ENCODE data around the gene WDR82.
"Not testable (repeated sequence)": the region's sequence is repeated elsewhere in the genome, so short reads cannot be mapped to it uniquely, and the experiment has no call there.

The WDR82 gene

GRCh38 chr3:52274781-52275180, 3.7 kb downstream of the WDR82 start:
- Histone ChIP-seq H3K36me3 (ENCODE audit: insufficient read depth, low read length) (peaks cover 46% of the 10 kb centered on the region), H3K4me1 (ENCODE audit: insufficient read depth, low read length) (peaks cover 27% of the 10 kb centered on the region)
- not testable (repeated sequence) for H2AFZ ChIP-seq (ENCODE audit: low read depth, low read length); H3K27me3 ChIP-seq (ENCODE audit: insufficient read depth, low read length); H3K9me3 ChIP-seq (ENCODE audit: low read length); H3K4me3 ChIP-seq (ENCODE audit: low read length)

- H3K4me1 ChIP-seq (ENCODE audit: insufficient read depth, low read length) = peaks cover 17% of the 10 kb centered on the region
- H3K4me3 ChIP-seq (ENCODE audit: low read length) = no peak overlapping the region
- H3K9me3 ChIP-seq (ENCODE audit: low read length) = no peaks in the 10 kb centered on the region
- H3K36me3 ChIP-seq (ENCODE audit: insufficient read depth, low read length) = peaks cover 64% of the 10 kb centered on the region
- no peak overlapping the region for H2AFZ ChIP-seq (ENCODE audit: low read depth, low read length)
- H3K27me3 ChIP-seq (ENCODE audit: insufficient read depth, low read length) = no peaks in the 10 kb centered on the region
Measured at GRCh38 chr3:52272831-52273230, 5.6 kb downstream of the WDR82 start.

- not testable (repeated sequence) for H3K4me3 ChIP-seq (ENCODE audit: low read length); H2AFZ ChIP-seq (ENCODE audit: low read depth, low read length); H3K9me3 ChIP-seq (ENCODE audit: low read length); H3K27me3 ChIP-seq (ENCODE audit: insufficient read depth, low read length)
- peaks cover 14% of the 10 kb centered on the region for H3K4me1 ChIP-seq (ENCODE audit: insufficient read depth, low read length)
- peaks cover 70% of the 10 kb centered on the region for H3K36me3 ChIP-seq (ENCODE audit: insufficient read depth, low read length)
Measured at GRCh38 chr3:52272172-52272571, 6.3 kb downstream of the WDR82 start.

- Histone ChIP-seq H3K27me3 (ENCODE audit: insufficient read depth, low read length) (no peaks in the 10 kb centered on the region), H3K9me3 (ENCODE audit: low read length) (no peaks in the 10 kb centered on the region), H3K4me1 (ENCODE audit: insufficient read depth, low read length) (no peaks in the 10 kb centered on the region), H3K36me3 (ENCODE audit: insufficient read depth, low read length) (peaks cover 84% of the 10 kb centered on the region), H2AFZ (ENCODE audit: low read depth, low read length) (no peak overlapping the region), H3K4me3 (ENCODE audit: low read length) (no peak overlapping the region)
Measured at GRCh38 chr3:52270252-52270754, 8.1 kb downstream of the WDR82 start.

GRCh38 chr3:52269776-52270175, 8.7 kb downstream of the WDR82 start:
- H3K36me3 ChIP-seq (ENCODE audit: insufficient read depth, low read length) = peaks cover 86% of the 10 kb centered on the region
- H2AFZ ChIP-seq (ENCODE audit: low read depth, low read length) = no peak overlapping the region
- H3K27me3 ChIP-seq (ENCODE audit: insufficient read depth, low read length) = no peaks in the 10 kb centered on the region
- H3K4me3 ChIP-seq (ENCODE audit: low read length) = no peak overlapping the region
- no peaks in the 10 kb centered on the region for H3K4me1 ChIP-seq (ENCODE audit: insufficient read depth, low read length)
- no peaks in the 10 kb centered on the region for H3K9me3 ChIP-seq (ENCODE audit: low read length)

GRCh38 chr3:52268036-52268435, 10.4 kb downstream of the WDR82 start:
- H3K27me3 ChIP-seq (ENCODE audit: insufficient read depth, low read length) = no peaks in the 10 kb centered on the region
- no peaks in the 10 kb centered on the region for H3K9me3 ChIP-seq (ENCODE audit: low read length)
- H3K36me3 ChIP-seq (ENCODE audit: insufficient read depth, low read length) = peaks cover 89% of the 10 kb centered on the region
- no peak overlapping the region for H3K4me3 ChIP-seq (ENCODE audit: low read length)
- H3K4me1 ChIP-seq (ENCODE audit: insufficient read depth, low read length) = no peaks in the 10 kb centered on the region
- no peak overlapping the region for H2AFZ ChIP-seq (ENCODE audit: low read depth, low read length)

GRCh38 chr3:52265387-52265786, 13.1 kb downstream of the WDR82 start:
- H3K27me3 ChIP-seq (ENCODE audit: insufficient read depth, low read length) = no peaks in the 10 kb centered on the region
- no peak overlapping the region for H2AFZ ChIP-seq (ENCODE audit: low read depth, low read length)
- H3K4me3 ChIP-seq (ENCODE audit: low read length) = no peak overlapping the region
- peaks cover 93% of the 10 kb centered on the region for H3K36me3 ChIP-seq (ENCODE audit: insufficient read depth, low read length)
- H3K9me3 ChIP-seq (ENCODE audit: low read length) = no peaks in the 10 kb centered on the region
- H3K4me1 ChIP-seq (ENCODE audit: insufficient read depth, low read length) = no peaks in the 10 kb centered on the region

GRCh38 chr3:52262447-52262846, 16.0 kb downstream of the WDR82 start:
- Histone ChIP-seq H3K27me3 (ENCODE audit: insufficient read depth, low read length) (no peaks in the 10 kb centered on the region), H3K4me3 (ENCODE audit: low read length) (no peak overlapping the region), H3K4me1 (ENCODE audit: insufficient read depth, low read length) (no peaks in the 10 kb centered on the region), H3K36me3 (ENCODE audit: insufficient read depth, low read length) (peaks cover 92% of the 10 kb centered on the region), H3K9me3 (ENCODE audit: low read length) (no peaks in the 10 kb centered on the region), H2AFZ (ENCODE audit: low read depth, low read length) (no peak overlapping the region)

GRCh38 chr3:52259448-52259847, 19.0 kb downstream of the WDR82 start:
- H3K36me3 ChIP-seq (ENCODE audit: insufficient read depth, low read length) = peaks cover 96% of the 10 kb centered on the region
- no peaks in the 10 kb centered on the region for H3K27me3 ChIP-seq (ENCODE audit: insufficient read depth, low read length)
- no peak overlapping the region for H2AFZ ChIP-seq (ENCODE audit: low read depth, low read length)
- no peaks in the 10 kb centered on the region for H3K9me3 ChIP-seq (ENCODE audit: low read length)
- no peaks in the 10 kb centered on the region for H3K4me1 ChIP-seq (ENCODE audit: insufficient read depth, low read length)
- H3K4me3 ChIP-seq (ENCODE audit: low read length) = no peak overlapping the region

GRCh38 chr3:52259035-52259434, 19.4 kb downstream of the WDR82 start:
- H3K36me3 ChIP-seq (ENCODE audit: insufficient read depth, low read length) = peaks cover 95% of the 10 kb centered on the region
- H3K4me3 ChIP-seq (ENCODE audit: low read length) = no peak overlapping the region
- no peak overlapping the region for H2AFZ ChIP-seq (ENCODE audit: low read depth, low read length)
- H3K4me1 ChIP-seq (ENCODE audit: insufficient read depth, low read length) = no peaks in the 10 kb centered on the region
- no peaks in the 10 kb centered on the region for H3K9me3 ChIP-seq (ENCODE audit: low read length)
- H3K27me3 ChIP-seq (ENCODE audit: insufficient read depth, low read length) = no peaks in the 10 kb centered on the region

- H3K4me1 ChIP-seq (ENCODE audit: insufficient read depth, low read length) = no peaks in the 10 kb centered on the region
- no peak overlapping the region for H2AFZ ChIP-seq (ENCODE audit: low read depth, low read length)
- H3K36me3 ChIP-seq (ENCODE audit: insufficient read depth, low read length) = peaks cover 95% of the 10 kb centered on the region
- H3K27me3 ChIP-seq (ENCODE audit: insufficient read depth, low read length) = no peaks in the 10 kb centered on the region
- H3K4me3 ChIP-seq (ENCODE audit: low read length) = no peak overlapping the region
- no peaks in the 10 kb centered on the region for H3K9me3 ChIP-seq (ENCODE audit: low read length)
Measured at GRCh38 chr3:52257911-52258310, 20.5 kb downstream of the WDR82 start.

- Histone ChIP-seq H3K4me1 (ENCODE audit: insufficient read depth, low read length) (no peaks in the 10 kb centered on the region), H3K27me3 (ENCODE audit: insufficient read depth, low read length) (no peaks in the 10 kb centered on the region), H3K36me3 (ENCODE audit: insufficient read depth, low read length) (peaks cover 92% of the 10 kb centered on the region), H3K9me3 (ENCODE audit: low read length) (no peaks in the 10 kb centered on the region), H3K4me3 (ENCODE audit: low read length) (no peak overlapping the region), H2AFZ (ENCODE audit: low read depth, low read length) (no peak overlapping the region)
Measured at GRCh38 chr3:52256622-52257021, 21.8 kb downstream of the WDR82 start.

GRCh38 chr3:52256159-52256558, 22.3 kb downstream of the WDR82 start:
- Histone ChIP-seq H3K9me3 (ENCODE audit: low read length) (no peaks in the 10 kb centered on the region), H3K4me3 (ENCODE audit: low read length) (no peak overlapping the region), H2AFZ (ENCODE audit: low read depth, low read length) (no peak overlapping the region), H3K27me3 (ENCODE audit: insufficient read depth, low read length) (no peaks in the 10 kb centered on the region), H3K4me1 (ENCODE audit: insufficient read depth, low read length) (no peaks in the 10 kb centered on the region), H3K36me3 (ENCODE audit: insufficient read depth, low read length) (peaks cover 92% of the 10 kb centered on the region)

GRCh38 chr3:52254608-52255007, 23.8 kb downstream of the WDR82 start:
- no peaks in the 10 kb centered on the region for H3K27me3 ChIP-seq (ENCODE audit: insufficient read depth, low read length)
- peaks cover 91% of the 10 kb centered on the region for H3K36me3 ChIP-seq (ENCODE audit: insufficient read depth, low read length)
- H3K9me3 ChIP-seq (ENCODE audit: low read length) = no peaks in the 10 kb centered on the region
- no peaks in the 10 kb centered on the region for H3K4me1 ChIP-seq (ENCODE audit: insufficient read depth, low read length)
- no peak overlapping the region for H2AFZ ChIP-seq (ENCODE audit: low read depth, low read length)
- H3K4me3 ChIP-seq (ENCODE audit: low read length) = no peak overlapping the region

All from neuron (in vitro differentiated cells).